ENCODE measurements around the gene HRH4.

HRH4 gene, protein sequence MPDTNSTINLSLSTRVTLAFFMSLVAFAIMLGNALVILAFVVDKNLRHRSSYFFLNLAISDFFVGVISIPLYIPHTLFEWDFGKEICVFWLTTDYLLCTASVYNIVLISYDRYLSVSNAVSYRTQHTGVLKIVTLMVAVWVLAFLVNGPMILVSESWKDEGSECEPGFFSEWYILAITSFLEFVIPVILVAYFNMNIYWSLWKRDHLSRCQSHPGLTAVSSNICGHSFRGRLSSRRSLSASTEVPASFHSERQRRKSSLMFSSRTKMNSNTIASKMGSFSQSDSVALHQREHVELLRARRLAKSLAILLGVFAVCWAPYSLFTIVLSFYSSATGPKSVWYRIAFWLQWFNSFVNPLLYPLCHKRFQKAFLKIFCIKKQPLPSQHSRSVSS

DNA sequence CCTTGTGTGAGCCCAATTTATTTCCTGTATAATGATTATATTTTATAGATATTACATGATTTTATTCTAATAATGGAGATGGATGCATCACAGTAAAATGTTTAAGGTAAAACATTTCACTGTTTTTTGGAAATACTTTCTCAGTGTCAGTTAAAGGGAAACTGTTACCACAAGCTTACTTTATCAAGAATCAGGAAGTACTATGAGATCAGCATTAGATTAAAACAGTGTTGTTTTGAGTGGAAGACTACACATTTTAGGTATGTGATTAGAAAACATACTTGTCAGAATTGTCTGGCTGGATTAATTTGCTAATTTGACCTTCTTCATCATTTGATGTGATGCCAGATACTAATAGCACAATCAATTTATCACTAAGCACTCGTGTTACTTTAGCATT is at the start of gene HRH4:
Gene HRH4 (plus strand): TSS at position 250 of the 400 bp plus-strand sequence. CDS start 92 bp downstream, at position 342.
- no peak for DNase-seq

DNA sequence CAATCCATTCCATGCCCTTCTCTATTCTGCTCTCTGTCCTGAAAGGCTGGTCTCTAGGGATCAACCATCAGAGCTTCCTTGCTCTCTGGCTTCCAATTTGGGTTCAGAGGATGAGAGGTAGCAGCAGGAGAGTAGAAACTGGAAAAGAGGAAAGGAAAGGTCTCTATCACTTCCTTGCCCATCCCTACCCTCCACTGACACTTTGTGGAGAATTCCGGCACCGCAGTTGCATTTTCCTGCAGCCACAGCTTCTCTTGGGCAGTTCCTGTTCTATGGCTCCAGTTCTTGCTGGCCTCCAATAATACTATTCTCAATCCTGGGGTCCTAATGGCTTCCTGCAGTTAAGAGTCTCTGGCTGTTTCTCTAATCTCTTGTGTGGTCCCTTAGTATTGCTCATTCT is 47.3 kb upstream of the HRH4 start:
- DNase-seq, result no peak

DNA sequence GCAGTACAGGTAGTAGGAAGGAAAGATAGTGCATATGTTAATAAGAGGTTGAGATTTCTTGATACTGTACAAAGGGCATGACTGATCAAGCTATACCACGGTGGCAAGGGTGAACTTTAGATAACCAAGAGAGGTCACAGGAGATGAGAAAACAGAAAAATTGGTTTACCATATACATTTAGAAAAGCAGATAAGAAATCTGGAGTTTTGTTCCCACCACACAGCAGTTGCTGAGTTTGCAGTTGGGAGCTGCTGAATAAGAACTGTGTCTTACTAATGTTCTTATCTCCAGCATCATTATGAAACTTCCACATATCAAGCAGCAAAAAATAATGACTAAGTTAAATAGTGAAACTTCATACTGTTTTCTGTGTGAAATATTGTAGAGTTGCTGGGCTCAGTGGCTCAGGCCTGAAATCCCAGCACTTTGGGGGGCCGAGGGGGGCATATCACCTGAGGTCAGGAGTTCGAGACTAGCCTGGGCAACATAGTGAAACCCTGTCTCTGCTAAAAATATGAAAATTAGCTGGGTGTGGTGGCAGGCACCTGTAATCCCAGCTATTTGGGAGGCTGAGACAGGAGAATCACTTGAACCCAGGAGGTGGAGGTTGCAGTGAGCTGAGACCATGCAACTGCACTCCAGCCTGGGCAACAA is 46.0 kb upstream of the HRH4 start:
- peak; percentile 45 for DNase-seq

DNA sequence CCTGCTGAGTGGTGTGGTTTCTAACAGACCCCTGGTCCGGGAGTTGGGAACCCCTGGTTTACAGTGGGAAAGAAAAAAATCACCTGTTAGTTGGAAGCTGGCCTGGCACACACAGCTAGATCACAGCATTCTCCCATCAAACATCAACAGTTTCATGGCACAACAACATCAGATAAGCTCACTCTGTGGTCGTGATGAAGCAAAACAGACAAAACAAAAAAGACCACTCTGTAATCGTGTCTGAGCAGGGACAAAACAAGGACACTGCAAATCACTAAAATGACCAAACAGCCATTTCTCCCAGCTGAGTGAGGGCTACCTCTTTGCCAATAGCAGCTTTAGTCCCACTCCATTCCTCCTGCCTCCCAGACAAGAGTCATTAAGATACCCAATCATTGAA is 43.0 kb upstream of the HRH4 start:
- no peak for DNase-seq

DNA sequence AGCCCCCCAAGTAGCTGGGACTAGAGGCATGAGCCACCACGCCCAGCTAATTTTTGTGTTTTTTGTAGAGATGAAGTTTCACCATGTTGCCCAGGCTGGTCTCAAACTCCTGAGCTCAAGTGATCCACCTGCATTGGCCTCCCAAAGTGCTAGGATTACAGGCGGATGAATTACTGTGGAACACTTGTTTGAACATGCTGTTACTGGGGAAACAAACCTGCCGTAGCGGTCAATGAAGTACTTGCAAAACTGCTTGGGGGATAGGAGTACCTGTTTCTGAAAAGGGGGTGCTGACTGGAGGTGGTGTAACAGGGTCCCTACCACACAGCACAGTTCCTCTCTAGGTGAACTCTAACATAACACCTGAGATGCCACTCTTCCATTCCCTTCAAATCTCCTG is 39.9 kb upstream of the HRH4 start:
- no peak for DNase-seq

DNA sequence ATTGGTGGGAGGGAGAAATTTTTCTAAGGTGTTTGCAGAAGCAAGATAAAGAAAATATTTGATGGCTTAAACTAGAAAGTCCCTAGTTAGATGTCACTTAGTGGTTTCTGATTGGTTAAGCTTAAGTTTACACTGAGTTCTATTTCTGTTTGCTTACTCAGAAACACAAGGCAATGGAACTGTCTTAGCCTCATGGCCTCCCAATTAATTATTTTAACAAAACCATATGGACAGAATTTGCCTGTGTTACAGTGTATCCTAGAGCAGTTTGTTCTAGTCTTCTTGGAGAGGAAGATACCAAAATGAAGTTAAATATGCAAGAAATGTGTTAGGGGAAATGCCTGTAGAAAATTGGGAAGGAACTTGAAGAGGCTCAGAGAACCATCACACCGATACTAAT is 38.6 kb upstream of the HRH4 start:
- DNase-seq, result no peak

DNA sequence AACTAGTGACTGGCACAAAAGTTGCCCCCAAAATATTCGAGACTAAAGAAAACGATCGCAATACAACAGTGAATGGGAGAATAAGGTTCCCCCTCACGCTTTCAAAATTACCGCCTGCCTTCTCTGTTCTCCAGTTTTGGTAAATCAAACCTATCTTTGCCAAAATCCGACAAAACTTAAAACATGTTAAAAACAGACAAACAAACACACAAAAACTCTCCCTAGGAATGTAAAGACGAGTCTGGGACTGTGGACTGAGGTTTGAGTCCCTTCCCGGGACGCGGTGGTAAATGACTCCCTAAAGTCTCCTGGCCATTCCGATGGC is 34.4 kb upstream of the HRH4 start:
- no peak for DNase-seq

DNA sequence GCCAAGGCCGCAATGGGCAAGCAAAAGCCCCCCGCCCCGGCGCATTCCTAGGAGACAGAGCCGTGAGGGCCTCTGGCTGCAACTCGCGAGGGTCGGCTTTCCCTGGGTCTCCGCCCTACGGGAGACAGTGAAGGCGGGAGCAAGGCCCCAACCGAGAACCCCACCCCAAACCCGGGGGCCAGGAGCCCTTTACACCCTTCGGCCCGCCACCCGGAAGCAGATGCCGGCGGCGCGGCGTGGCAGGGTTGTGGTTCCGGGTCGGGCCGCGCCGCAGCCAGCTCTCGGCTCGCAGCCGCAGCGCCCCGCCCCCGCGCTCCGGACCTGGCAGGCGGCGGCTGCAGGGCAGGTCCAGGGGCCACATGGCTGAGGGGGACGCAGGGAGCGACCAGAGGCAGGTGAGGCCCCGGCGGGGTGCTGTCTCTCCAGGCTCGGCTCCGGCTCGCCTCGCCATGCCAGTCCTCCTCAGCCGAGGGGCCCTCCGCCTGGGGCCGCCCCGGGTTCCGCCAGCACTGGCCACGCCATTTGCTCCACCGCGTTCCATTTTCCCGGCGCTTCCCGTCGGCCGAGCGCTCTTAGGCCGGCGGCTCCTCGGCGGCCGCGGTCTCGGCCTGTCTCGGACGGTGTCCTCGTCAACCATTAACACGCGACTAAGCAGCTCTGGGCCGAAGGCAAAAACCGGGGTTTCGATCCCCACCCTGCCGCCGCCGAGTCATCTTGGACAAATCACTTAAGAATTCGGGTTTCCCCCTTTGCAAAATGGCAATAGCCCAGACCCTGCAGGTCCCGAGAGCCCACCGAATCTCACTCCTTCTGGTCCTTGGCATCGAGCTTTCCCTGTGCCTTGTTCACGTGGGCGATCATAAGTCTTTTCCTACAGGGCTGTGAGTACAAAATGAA is 33.8 kb upstream of the HRH4 start, which contains the start of gene IMPACT:
Gene IMPACT (plus strand): TSS at position 273 of the 897 bp plus-strand sequence. CDS start 87 bp downstream, at position 360.
- peak; percentile 77 for DNase-seq

DNA sequence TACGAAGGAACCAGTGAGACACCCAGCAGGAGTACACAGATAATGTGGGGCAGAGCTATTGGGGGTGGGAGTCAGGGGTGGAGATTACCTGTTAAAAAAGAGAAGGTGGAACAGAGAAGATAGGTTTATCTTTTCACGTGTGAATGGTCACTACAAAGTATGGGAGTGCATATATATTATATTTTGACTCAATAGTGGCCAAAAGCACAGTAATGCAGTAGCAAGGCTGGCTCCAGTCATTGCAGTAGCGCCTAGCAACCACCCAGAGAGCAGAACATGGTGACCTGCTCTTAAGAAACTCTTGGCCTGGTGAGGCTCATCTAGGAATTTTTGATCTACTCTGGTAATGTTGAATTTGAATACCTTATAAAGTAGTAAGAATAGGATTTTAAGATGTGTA is 33.0 kb upstream of the HRH4 start:
- no peak for DNase-seq

DNA sequence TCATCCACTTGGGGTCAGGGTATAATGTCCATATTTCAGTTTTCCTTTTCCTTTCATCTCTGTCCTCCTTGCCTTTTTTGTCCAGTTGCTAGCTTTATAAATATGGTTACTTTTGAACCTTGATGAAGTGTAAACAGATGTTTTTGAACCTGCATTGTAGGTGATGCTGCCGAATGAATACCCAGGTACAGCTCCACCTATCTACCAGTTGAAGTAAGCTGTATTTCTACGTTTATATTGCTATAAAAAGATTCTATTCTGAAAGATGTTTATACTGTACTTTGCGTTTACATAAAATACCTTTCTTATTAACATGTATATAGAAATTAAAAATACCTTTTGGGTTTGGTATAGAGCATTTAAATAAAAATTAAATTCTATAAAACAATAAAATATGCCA is 31.7 kb upstream of the HRH4 start:
- no peak for DNase-seq

DNA sequence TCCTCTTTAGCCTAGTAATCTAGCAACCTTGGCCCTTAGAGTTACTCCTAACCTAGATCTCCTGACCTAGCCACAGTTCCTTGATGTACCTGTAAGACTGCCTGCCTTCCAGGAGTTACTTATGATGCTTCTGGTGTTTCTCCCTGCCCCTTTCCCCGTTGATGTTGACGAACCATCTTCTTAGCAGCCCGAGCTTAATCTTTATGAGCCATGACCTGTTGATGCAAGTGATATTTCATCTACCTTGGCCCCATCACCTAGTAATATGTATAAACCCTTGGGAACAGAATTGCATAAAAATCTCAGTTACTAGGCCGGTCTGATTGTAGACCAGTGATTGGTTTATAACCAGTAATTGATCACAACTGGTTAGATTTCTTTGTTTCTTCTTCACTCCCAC is 31.2 kb upstream of the HRH4 start:
- DNase-seq, result no peak

DNA sequence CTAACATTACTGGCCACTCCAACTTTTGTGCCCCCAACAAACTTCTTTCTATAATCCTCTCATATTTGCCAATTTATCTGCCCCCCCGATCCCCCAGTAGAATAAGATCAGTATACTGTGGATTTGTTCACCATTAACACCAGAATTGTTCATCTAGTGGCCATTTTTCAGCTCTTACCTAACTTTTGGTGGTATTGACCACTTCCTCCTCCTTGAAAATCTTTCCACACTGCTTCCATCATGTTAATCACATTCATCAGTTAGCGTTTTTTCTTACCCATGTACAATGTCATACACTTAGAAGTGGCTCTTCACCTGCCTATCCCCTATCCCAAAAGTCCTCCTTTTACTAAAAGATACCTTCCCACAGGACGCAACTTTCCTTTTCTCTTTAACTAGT is 27.8 kb upstream of the HRH4 start:
- no peak for DNase-seq

DNA sequence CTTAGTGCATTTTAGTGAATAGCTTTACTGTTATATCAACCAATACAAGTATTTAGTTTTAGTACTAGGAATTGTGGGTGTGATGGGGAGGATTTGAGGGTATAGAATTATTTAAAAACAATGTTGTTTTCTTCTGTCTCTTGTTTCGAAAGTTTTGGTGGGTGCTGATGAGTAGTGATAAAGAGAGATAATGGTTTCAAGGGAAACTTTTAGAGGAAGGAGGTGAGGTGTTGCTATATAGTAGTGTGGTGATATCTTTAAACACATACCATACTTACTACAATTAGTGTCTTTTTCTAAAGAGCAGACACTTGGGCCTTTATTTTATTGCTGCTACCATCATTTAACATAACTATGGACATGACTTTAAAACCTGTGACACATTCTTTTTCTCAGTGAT is 23.5 kb upstream of the HRH4 start:
- no peak for DNase-seq

DNA sequence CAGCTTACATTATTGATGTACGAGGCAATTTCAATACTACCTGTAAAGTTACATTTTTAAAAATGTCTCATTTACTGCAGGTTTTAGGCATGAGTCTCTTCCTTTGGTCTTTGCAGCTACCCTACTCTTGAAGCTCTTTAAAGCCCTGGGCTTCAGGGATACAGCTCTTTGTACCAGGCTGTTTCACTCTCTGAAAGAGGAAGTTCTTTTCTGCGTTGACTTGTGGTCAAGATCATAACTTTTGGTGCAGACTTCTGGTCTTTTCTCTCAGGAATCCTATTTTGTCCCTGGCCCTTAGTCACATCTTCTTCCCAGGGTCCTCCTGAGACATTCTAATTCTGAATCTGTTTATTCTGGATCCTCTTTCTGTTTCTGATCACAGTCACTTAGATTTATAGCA is 16.6 kb upstream of the HRH4 start:
- no peak for DNase-seq

DNA sequence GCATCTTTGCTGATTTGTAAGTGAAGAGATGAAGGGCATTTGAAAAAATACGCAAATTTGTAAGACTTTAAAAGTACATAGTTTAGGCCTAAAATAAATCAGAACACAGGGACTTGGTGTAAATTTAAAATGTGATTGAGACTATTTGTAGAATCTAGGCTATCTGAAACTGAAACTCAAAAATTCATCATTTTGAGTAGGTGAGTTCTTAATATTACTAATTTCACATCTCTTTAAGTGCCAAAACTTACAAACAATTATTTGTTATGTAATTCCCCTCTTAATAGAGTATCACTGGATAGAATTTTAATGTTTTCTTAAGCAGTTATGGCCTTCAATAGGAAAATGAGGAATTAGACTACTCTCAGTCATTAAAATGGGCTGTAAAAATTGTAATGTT is 14.0 kb upstream of the HRH4 start:
- DNase-seq, result no peak

DNA sequence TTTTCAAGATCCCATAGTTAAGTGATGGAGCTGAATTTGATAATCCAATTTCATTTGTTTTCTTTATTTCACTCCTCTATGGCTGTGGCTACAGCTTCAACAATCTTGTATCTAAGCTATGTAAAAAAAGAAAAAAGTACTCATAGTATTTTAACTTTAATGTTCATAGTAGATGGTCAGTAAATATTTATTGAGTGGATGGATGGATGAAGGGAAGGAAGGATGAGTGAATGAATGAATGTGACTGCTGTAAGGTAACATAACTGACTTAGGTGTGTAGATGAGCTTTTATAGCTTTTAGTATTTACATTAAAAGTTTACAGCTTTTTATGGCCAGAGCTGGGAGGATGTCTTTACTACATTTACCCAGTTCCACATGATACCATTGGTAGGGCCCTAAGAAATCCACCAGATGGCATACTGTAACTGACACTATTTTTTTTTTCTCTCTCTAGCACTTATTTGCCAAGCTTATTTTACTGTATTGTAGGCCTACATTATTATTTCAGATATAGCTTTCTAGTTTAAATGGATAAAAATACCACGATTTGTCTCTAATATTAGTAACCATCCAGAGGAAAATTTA is 13.4 kb upstream of the HRH4 start:
- DNase-seq, result no peak

DNA sequence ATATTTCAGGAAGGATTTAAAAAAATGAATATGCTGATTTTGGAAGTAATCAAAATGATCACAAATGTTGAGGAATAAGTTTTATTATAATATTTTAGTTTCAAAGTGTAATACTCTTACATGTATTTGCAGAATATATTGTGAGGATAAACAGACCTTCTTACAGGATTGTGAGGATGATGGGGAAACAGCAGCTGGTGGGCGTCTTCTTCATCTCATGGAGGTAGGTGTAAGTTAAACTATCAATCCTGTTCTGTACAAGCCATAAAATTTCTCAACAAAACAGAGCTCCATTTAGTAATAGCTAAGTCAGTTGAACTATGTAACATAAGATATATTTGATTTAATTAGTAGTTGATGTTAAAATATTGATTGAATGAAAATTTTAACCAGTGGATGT is 12.5 kb upstream of the HRH4 start:
- DNase-seq, result no peak

DNA sequence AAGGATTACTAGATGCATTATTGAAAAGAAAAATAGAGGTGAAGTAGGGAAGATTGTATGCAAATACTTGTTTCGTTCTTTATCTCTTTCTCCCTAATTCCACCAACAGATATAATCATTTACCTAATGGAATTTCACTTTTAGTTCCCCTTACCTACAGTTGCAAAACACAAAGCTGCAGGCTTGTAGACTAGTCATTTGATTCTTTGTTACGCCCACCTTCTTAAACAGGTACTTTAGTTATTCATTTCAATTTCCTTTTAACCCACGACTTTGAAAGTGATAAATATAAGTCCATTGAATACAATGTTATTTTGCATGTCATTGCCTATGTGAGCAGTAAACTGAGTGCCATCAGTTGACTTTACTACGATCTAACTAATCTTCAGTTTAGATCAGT is 3.9 kb upstream of the HRH4 start:
- no peak for DNase-seq

DNA sequence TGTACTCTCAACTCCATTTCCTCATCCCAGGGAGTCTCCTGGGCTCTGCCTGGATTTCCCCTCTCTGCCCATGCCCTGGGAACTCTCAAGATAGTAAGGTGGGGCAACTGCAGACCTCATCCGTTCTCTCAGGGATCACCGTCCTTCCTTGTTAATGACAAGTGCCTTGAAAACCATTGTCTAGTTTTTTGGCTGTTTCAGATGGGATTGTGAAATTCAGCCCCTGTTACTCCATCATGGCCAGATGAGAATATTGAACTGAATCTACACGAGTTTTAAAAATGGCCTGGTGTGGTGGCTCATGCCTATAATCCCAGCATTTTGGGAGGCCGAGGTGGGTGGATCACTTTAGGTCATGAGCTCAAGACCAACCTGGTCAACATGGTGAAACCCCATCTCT is 665 bp upstream of the HRH4 start:
- DNase-seq, result no peak

DNA sequence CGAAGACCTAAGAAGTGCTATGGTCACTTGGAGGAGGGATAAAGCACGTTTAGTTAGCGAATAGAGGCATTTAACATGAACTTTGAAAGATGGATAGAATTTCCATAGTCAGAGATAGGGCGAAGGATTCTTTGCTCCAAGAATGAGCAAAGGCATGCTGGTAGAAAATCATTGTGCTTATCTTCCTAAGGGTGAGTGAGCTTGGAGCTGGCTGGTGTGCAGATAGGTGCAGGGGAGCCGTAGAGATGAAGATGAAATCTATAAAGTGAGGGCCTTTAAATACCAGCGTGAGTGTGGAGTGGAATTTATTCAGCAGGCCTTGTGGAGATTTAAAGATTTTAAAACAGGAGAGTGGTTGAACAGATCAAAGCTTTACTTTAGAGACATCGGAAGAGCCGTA is 1.6 kb downstream of the HRH4 start:
- no peak for DNase-seq

DNA sequence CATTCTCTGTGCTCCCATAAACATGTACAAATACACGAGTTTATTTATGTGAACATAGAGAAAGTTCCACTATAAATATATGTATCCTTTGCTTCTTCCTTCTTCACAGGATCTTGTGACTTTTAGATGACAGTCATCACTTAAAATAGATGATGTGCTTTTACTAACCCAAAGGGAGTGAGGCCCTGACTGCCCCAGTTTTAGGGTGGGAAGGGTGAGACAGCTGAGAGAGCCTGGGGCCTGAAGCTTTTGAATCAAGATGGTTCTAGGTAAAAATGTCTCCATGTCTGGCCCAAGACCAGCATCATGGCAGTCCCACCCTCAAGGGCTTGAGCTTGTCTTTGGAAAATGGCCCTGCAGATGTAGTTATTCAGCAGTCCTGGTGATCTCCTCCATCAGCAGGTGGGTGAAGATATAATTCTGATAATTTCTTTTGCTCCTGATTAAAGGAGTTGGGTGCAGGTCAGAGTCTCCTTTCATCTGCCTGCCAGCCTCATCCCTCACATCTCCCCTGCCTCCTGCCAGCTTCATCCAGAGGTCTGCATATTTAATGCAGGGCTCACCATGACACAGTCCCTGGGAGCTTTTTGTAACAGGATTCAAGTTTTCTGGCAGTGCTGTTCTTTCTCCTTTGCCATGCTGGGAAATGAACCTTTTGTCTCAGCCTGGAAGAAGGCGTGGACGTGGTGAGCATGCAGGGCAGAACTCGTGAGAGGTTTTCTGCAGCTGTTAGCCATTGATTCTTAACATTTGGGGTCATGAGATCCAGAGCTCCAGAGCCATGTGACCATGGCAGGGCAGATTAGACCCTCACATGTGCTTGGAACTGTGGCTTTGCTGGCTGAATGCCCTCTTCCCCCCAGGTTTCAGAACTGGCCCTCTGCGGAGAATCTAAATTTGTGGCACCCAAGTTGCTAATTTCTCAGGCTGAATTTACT is 2.7 kb downstream of the HRH4 start:
- DNase-seq, result no peak

DNA sequence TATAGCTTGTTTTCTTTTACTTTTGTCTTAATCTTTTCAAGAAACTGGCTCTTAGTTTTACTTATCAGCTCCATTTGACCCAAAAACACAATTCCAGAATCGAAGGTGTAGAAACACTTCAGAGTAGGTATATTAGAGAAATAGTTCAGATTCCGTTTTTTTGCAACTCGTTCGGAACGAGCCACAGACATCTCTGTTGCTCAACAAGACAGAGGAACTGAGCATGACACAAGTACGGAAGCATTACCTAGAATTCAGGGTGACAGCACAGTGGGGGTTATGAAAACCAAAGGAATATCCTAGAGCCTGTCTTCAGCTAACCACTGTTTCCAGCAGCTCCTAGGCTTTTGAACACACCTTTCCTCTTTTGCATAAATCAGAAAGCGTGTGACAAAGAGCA is 5.0 kb downstream of the HRH4 start:
- no peak for DNase-seq

Data from stimulated activated naive CD4-positive, alpha-beta T cell treated with Interleukin-2 at 50 U/mL for 16 hours (primary cell).